AG04450 (cell line): Measurements from ENCODE around the gene TREH. TPM values are rescaled to one million over a fixed set of nuclear protein-coding genes. Genes with fewer than 3 reads are reported as not detected.

Experiments
- polyA plus RNA-seq: library from polyadenylated mRNA; depleted of rRNA; stranded (reverse); fragments of >200 nt; gene quantifications from 2 replicates; pipeline ENCODE4 v1.2.3, GENCODE V29; 2011; rRNA removed
- small RNA-seq: library from RNA; depleted of rRNA; stranded (forward); fragments of <200 nt; gene quantifications from one replicate; pipeline ENCODE3, GENCODE V24; 2012; ENCODE audit warnings: low read depth; ENCODE audit not compliant: insufficient read length

TREH gene
- polyA plus RNA-seq, 1 experiment = not detected

Small RNAs within 50 kb of the gene (small RNA-seq; reads per million reads assigned to genes)
- gene RNU6-376P = not detected

Other genes starting within 250 kb of the TREH start
- gene KMT2A, start 243.2 kb downstream of the TREH start, polyA plus RNA-seq = 23.6 and 28.7 TPM in 2 replicates
- gene TTC36, start 152.2 kb downstream of the TREH start, polyA plus RNA-seq = not detected in 2 replicates
- 22.5 and 26.1 TPM in 2 replicates for gene TMEM25, start 148.5 kb downstream of the TREH start, polyA plus RNA-seq
- gene IFT46, start 113.7 kb downstream of the TREH start, polyA plus RNA-seq = 40.8 and 57.2 TPM in 2 replicates
- 303 and 387 TPM in 2 replicates for gene ARCN1, start 107.2 kb downstream of the TREH start, polyA plus RNA-seq
- gene PHLDB1, start 72.0 kb downstream of the TREH start, polyA plus RNA-seq = 83.0 and 97.6 TPM in 2 replicates
- gene DDX6, start 111.5 kb upstream of the TREH start, polyA plus RNA-seq = 68.8 and 81.8 TPM in 2 replicates
- not detected in 2 replicates for gene CXCR5, start 204.2 kb upstream of the TREH start, polyA plus RNA-seq
- gene BCL9L, start 246.3 kb upstream of the TREH start, polyA plus RNA-seq = 2.5 and 5.7 TPM in 2 replicates